H1 (cell line): Measurements from ENCODE around the gene ASXL1. TPM values are rescaled to one million over a fixed set of nuclear protein-coding genes. Genes with fewer than 3 reads are reported as not detected.

Source experiments
- CTCF ChIA-PET: fragments of 300-600 bp; sonication (Branson Sonifier 250); formaldehyde crosslinking; loops from one replicate; lab custom pipeline; 2021; ENCODE audit not compliant: partially characterized antibody; lab: Charles Lee
- POLR2A ChIA-PET: fragments of 300-600 bp; sonication (Branson Sonifier 250); formaldehyde crosslinking; loops from one replicate; lab custom pipeline; 2021; ENCODE audit warnings: inconsistent platforms; ENCODE audit not compliant: partially characterized antibody; lab: Charles Lee
- DNase-seq, 2 experiments: peaks; one replicate each; pipeline versions ENCODE4 v3.0.0 to v3.0.0-alpha.2; 2010 to 2022; ENCODE audit warnings: low spot score in 2 of 2, low read depth in 1 of 2, mixed read lengths in 1 of 2
- FAIRE-seq: peaks from 2 replicates; lab custom pipeline; 2011; peaks lifted over from hg19 to GRCh38; lab: Jason Lieb, UNC
- H2AFZ ChIP-seq: 2 replicates; pipeline ENCODE4 v1.8.1; 2012; ENCODE audit warnings: low read length, inconsistent platforms
- H2AK5ac ChIP-seq: 2 replicates; pipeline ENCODE4 v1.6.1; 2013; ENCODE audit warnings: low read depth, low read length
- H2BK120ac ChIP-seq: replicated peaks from 2 replicates; pipeline ENCODE3; 2013; ENCODE audit warnings: low read depth, low read length, inconsistent platforms
- H2BK12ac ChIP-seq: 2 replicates; pipeline ENCODE4 v1.6.1; 2013; ENCODE audit warnings: low read depth, low read length
- H2BK15ac ChIP-seq: 2 replicates; pipeline ENCODE4 v1.6.1; 2013; ENCODE audit warnings: low read length
- H2BK20ac ChIP-seq: 2 replicates; pipeline ENCODE4 v1.6.1; 2013; ENCODE audit warnings: low read length
- H2BK5ac ChIP-seq: 2 replicates; pipeline ENCODE4 v1.6.1; 2013; ENCODE audit warnings: low read depth, low read length
- H3K14ac ChIP-seq: 2 replicates; pipeline ENCODE4 v1.6.1; 2013; ENCODE audit warnings: inconsistent platforms; ENCODE audit not compliant: insufficient read length
- H3K18ac ChIP-seq: 2 replicates; pipeline ENCODE4 v1.6.1; 2013; ENCODE audit warnings: low read length; ENCODE audit errors: extremely low read depth
- H3K23ac ChIP-seq: 2 replicates; pipeline ENCODE4 v1.6.1; 2013; ENCODE audit warnings: inconsistent platforms; ENCODE audit not compliant: insufficient read length
- H3K23me2 ChIP-seq: 2 replicates; pipeline ENCODE4 v1.6.1; 2013; ENCODE audit warnings: low read depth, low read length
- H3K27ac ChIP-seq: 2 replicates; pipeline ENCODE4 v1.6.1; 2011; ENCODE audit warnings: low read depth, low read length, inconsistent platforms
- H3K27me3 ChIP-seq, 4 experiments: replicated peaks in 1 of 4; 1 replicate in 1 of 4; 2 replicates in 3 of 4; pipeline versions ENCODE4 v1.6.1 to v1.8.1; 2011 to 2013; ENCODE audit warnings: low read length in 3 of 4, mild to moderate bottlenecking in 3 of 4, inconsistent platforms in 2 of 4, mixed read lengths in 2 of 4, moderate library complexity in 1 of 4; ENCODE audit not compliant: control insufficient read depth in 3 of 4, insufficient read depth in 3 of 4; ENCODE audit errors: extremely low read depth in 1 of 4
- H3K36me3 ChIP-seq, 4 experiments: 2 replicates each; pipeline versions ENCODE4 v1.6.1 to v1.8.1; 2011 to 2013; ENCODE audit warnings: mild to moderate bottlenecking in 4 of 4, low read length in 3 of 4, moderate library complexity in 2 of 4, control low read depth in 1 of 4, inconsistent platforms in 1 of 4; ENCODE audit not compliant: insufficient read depth in 4 of 4, control insufficient read depth in 2 of 4
- H3K4ac ChIP-seq: replicated peaks from 2 replicates; pipeline ENCODE3; 2013; ENCODE audit warnings: low read length, low read depth, mixed read lengths, inconsistent platforms; ENCODE audit not compliant: insufficient read length
- H3K4me1 ChIP-seq, 4 experiments: replicated peaks in 1 of 4; 1 replicate in 1 of 4; 2 replicates in 3 of 4; pipeline versions ENCODE4 v1.6.1 to v1.8.1; 2011 to 2013; ENCODE audit warnings: low read length in 3 of 4, inconsistent platforms in 2 of 4, mixed read lengths in 1 of 4; ENCODE audit not compliant: insufficient read depth in 4 of 4, control insufficient read depth in 3 of 4
- H3K4me2 ChIP-seq, 2 experiments: 2 replicates each; pipeline versions ENCODE4 v1.6.1 to v1.8.1; 2011 to 2013; ENCODE audit warnings: low read depth in 2 of 2, low read length in 2 of 2, control low read depth in 1 of 2, inconsistent platforms in 1 of 2, mild to moderate bottlenecking in 1 of 2; ENCODE audit not compliant: insufficient read depth in 1 of 2
- H3K4me3 ChIP-seq, 4 experiments: fragments of 200-600, 300-600 bp in 1 of 4; sonication (generic), shearing (Covaris generic), sonication (Bioruptor Twin) in 1 of 4; 2 replicates each; pipeline versions ENCODE4 v1.5.1 to v1.8.1; 2011 to 2016; ENCODE audit warnings: low read length in 4 of 4, low read depth in 3 of 4, control low read depth in 2 of 4, inconsistent platforms in 2 of 4, mild to moderate bottlenecking in 2 of 4, mixed read lengths in 1 of 4, moderate library complexity in 1 of 4; ENCODE audit not compliant: insufficient read depth in 2 of 4; ENCODE audit errors: extremely low read depth in 1 of 4
- H3K56ac ChIP-seq: replicated peaks from 2 replicates; pipeline ENCODE3; 2013; ENCODE audit warnings: low read depth, mild to moderate bottlenecking, mixed read lengths, low read length, inconsistent platforms; ENCODE audit not compliant: insufficient read length
- H3K79me1 ChIP-seq: 2 replicates; pipeline ENCODE4 v1.6.1; 2013; ENCODE audit warnings: low read depth, low read length, control low read depth
- H3K79me2 ChIP-seq, 2 experiments: 2 replicates each; pipeline versions ENCODE4 v1.6.1 to v1.8.1; 2012 to 2013; ENCODE audit warnings: low read length in 2 of 2, mild to moderate bottlenecking in 2 of 2, inconsistent platforms in 1 of 2; ENCODE audit not compliant: insufficient read depth in 2 of 2, control insufficient read depth in 1 of 2
- H3K9ac ChIP-seq, 4 experiments: replicated peaks in 1 of 4; 1 replicate in 1 of 4; 2 replicates in 3 of 4; pipeline versions ENCODE4 v1.6.1 to v1.8.1; 2011 to 2013; ENCODE audit warnings: low read depth in 3 of 4, low read length in 3 of 4, control low read depth in 2 of 4, mild to moderate bottlenecking in 2 of 4, moderate library complexity in 2 of 4, inconsistent platforms in 1 of 4; ENCODE audit errors: extremely low read depth in 1 of 4
- H3K9me3 ChIP-seq, 2 experiments: 2 replicates each; pipeline versions ENCODE4 v1.6.1 to v1.8.1; 2012 to 2013; ENCODE audit warnings: mild to moderate bottlenecking in 2 of 2, moderate library complexity in 2 of 2, control low read depth in 1 of 2, inconsistent platforms in 1 of 2, low read depth in 1 of 2, low read length in 1 of 2, mixed read lengths in 1 of 2; ENCODE audit not compliant: insufficient read depth in 2 of 2
- H4K20me1 ChIP-seq, 2 experiments: replicated peaks in 1 of 2; 2 replicates each; pipeline versions ENCODE3 to v1.8.1; 2011 to 2013; ENCODE audit warnings: inconsistent platforms in 2 of 2, low read length in 2 of 2, mild to moderate bottlenecking in 1 of 2; ENCODE audit not compliant: insufficient read depth in 2 of 2, control insufficient read depth in 1 of 2
- H4K5ac ChIP-seq: 2 replicates; pipeline ENCODE4 v1.6.1; 2013; ENCODE audit warnings: low read length, low read depth, mixed read lengths, inconsistent platforms; ENCODE audit not compliant: insufficient read length
- H4K8ac ChIP-seq: 2 replicates; pipeline ENCODE4 v1.8.0; 2013; ENCODE audit warnings: mild to moderate bottlenecking, moderate library complexity, low read length, inconsistent platforms; ENCODE audit not compliant: insufficient read depth; ENCODE audit errors: extremely low read depth
- H4K91ac ChIP-seq: replicated peaks from 2 replicates; pipeline ENCODE3; 2013; ENCODE audit warnings: low read length, mixed read lengths, inconsistent platforms; ENCODE audit not compliant: insufficient read length
- CBX5 ChIP-seq: fragments of 300-800, 300-1000 bp; sonication (generic); IDR thresholded peaks from 2 replicates; pipeline ENCODE4 v1.7.1; 2016; ENCODE audit warnings: antibody characterized with exemption, low read length, low read depth
- CBX8 ChIP-seq: fragments of 300-800, 300-1000 bp; sonication (generic); IDR thresholded peaks from 2 replicates; pipeline ENCODE4 v1.7.1; 2016; ENCODE audit warnings: low read depth, low read length, borderline replicate concordance
- HDAC2 ChIP-seq, 2 experiments: fragments of 300-600 bp in 1 of 2; sonication (generic) in 1 of 2; IDR thresholded peaks; 2 replicates each; pipeline ENCODE4 v1.6.1; 2011 to 2012; ENCODE audit warnings: low read depth in 2 of 2, low read length in 2 of 2, mild to moderate bottlenecking in 2 of 2, moderate library complexity in 2 of 2, borderline replicate concordance in 1 of 2, inconsistent platforms in 1 of 2
- HDAC6 ChIP-seq: IDR thresholded peaks from one replicate; pipeline ENCODE4 v1.7.1; 2012; ENCODE audit warnings: low read depth, mild to moderate bottlenecking, inconsistent platforms, low read length, moderate library complexity
- KDM1A ChIP-seq: fragments of 200-600, 300-600 bp; sonication (generic); IDR thresholded peaks from 2 replicates; pipeline ENCODE4 v1.7.1; 2016; ENCODE audit warnings: mild to moderate bottlenecking, low read length, borderline replicate concordance
- NANOG ChIP-seq: IDR thresholded peaks from 2 replicates; pipeline ENCODE4 v1.6.1; 2011; ENCODE audit warnings: low read length, low read depth, mild to moderate bottlenecking, inconsistent platforms; ENCODE audit not compliant: insufficient read depth, poor library complexity, severe bottlenecking
- PHF8 ChIP-seq: fragments of 200-600 bp; sonication (generic); conservative IDR thresholded peaks from 2 replicates; pipeline ENCODE4 v1.7.1; 2012; ENCODE audit warnings: low read depth, mild to moderate bottlenecking, inconsistent platforms, low read length, moderate library complexity
- RXRA ChIP-seq: IDR thresholded peaks from 2 replicates; pipeline ENCODE4 v1.6.1; 2011; ENCODE audit warnings: low read depth, mild to moderate bottlenecking, low read length, moderate library complexity; ENCODE audit not compliant: insufficient read depth
- SIX5 ChIP-seq: IDR thresholded peaks from 2 replicates; pipeline ENCODE4 v1.6.1; 2011; ENCODE audit warnings: mild to moderate bottlenecking, low read depth, low read length
- WGBS, 2 experiments: shearing (Covaris generic) in 1 of 2; methylation state at CpG; one replicate each; pipeline versions ENCODE4 v1.1.6 to v1.1.7; 2013 to 2015; ENCODE audit warnings: low lambda C conversion rate in 2 of 2, mixed read lengths in 2 of 2, inconsistent platforms in 1 of 2, low coverage in 1 of 2, missing lambda C conversion rate in 1 of 2; ENCODE audit not compliant: insufficient replicate concordance in 2 of 2, insufficient coverage in 1 of 2, insufficient read length in 1 of 2; ENCODE audit errors: extremely low coverage in 1 of 2, missing lambda C conversion rate in 1 of 2; 5-methylcytosine and 5-hydroxymethylcytosine counted together
- polyA plus RNA-seq, 7 experiments: library from polyadenylated mRNA; depleted of rRNA in 3 of 7; stranded (reverse) in 5 of 7; unstranded in 2 of 7; fragments of >200 nt in 5 of 7; fragments of 200-250 nt in 2 of 7; gene quantifications; 1 replicate in 5 of 7; 2 replicates in 1 of 7; 4 replicates in 1 of 7; pipeline versions ENCODE4 v1.2.1 to v1.2.3, GENCODE V29; 2011 to 2013; ENCODE audit warnings: missing spikeins in 2 of 7, mixed read lengths in 2 of 7
- total RNA-seq: library from RNA; stranded (reverse); fragmentation: NEBNext Ultra II Directional; extraction: Animal tissue kit (Norgen Biotek cat#: 25700); gene quantifications from 2 replicates; pipeline ENCODE4 v1.2.1, GENCODE V29; 2021

Gene ASXL1
- total and polyA plus RNA-seq, 2 of the 8 experiments (the other 6 are each of a cell fraction or from before 2014, with no cell fraction given) = 10.6 to 26.5 TPM

DNA sequence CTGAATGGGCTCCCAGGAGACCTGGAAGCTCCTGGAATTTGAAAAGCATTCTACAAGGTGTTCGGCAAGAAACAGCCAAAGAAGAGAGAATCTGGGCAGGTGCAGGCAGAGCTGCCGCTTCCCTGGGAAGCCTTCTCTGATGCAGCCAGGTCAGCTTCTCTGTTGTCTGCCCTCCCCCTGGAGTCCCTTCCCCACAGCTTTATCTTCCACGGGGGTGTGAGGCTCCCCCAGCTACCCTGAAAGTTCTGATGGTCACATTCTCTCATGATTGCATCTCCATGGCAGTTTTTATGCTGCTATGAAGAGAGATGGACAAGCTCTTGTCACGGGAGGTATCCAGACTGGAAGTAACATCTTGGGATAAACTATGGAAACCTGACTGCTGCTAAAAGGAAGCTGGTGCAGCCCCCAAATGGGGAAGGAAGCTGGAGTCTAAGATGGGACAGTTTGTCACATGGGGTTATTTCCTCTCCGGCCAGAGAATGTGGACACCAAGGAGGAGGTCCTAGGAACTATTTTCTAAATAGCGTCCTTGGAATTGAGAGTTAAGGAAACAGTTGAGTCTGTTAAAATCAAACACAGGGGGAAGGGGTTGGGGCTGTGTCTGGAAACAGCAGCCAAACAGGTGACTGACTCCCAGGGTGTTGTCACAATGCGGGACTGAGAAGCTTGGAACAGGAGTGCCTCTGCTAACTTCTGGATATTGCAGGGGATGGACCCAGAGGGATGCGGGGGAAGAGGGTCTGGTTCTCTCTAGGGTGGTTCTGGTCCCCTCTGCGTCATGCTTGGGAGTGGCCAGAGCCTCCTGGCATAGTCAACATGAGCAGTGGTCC, 91.1 kb downstream of the ASXL1 start:
- no peak overlapping the region for H2BK5ac ChIP-seq
- H2AFZ ChIP-seq = no peak overlapping the region
- no peak overlapping the region for H3K56ac ChIP-seq
- H3K4me1 ChIP-seq = peaks cover 0 to 3% (median 2%) of the 10 kb centered on the region in 4 experiments; a peak in 3 of 7 replicates
- no peak overlapping the region for H3K4me3 ChIP-seq
- no peak overlapping the region for H3K4me2 ChIP-seq
- ChIA-PET CTCF (interaction anchor here (0.8 to 1.6 kb wide), 6 partner anchors 9 to 73 kb away, joined by 4 to 5 read pairs (median 4); no protein-coding TSS in a partner anchor), POLR2A (no interaction called here)
- H3K9me3 ChIP-seq = no peaks in the 10 kb centered on the region
- H3K79me1 ChIP-seq = no peaks in the 10 kb centered on the region
- DNase-seq (no peak), FAIRE-seq (no peak)
- H4K20me1 ChIP-seq = peaks cover 3 to 11% of the 10 kb centered on the region in 2 experiments
- H2BK120ac ChIP-seq = no peak overlapping the region
- H2BK12ac ChIP-seq = no peak overlapping the region
- peaks cover 16 to 43% (median 33%) of the 10 kb centered on the region in 4 experiments; a peak in 7 of 8 replicates for H3K36me3 ChIP-seq
- H2BK15ac ChIP-seq = no peak overlapping the region
- H3K23me2 ChIP-seq = no peaks in the 10 kb centered on the region
- TF ChIP-seq RXRA (no peak), CBX5 (no peak), HDAC6 (no peak), CBX8 (no peak), PHF8 (no peak), SIX5 (no peak), NANOG (no peak), KDM1A (no peak), HDAC2 (IDR thresholded peaks at IDR 0.05; ENCODE audit: borderline replicate concordance in 1 of 2, low read depth in 2 of 2, low read length in 2 of 2) (no peak)
- H3K4ac ChIP-seq = no peak overlapping the region
- H2AK5ac ChIP-seq = no peak overlapping the region
- no peaks in the 10 kb centered on the region for H3K27me3 ChIP-seq
- H4K8ac ChIP-seq = no peak overlapping the region
- no peak overlapping the region for H3K18ac ChIP-seq
- H3K23ac ChIP-seq = no peak overlapping the region
- 92% methylated on average over 9 of the region's 9 CpGs; no CpG with 5 or more reads in 1 of the 2 experiments for WGBS, 2 experiments
- H3K79me2 ChIP-seq = no peaks in the 10 kb centered on the region
- no peak overlapping the region for H3K27ac ChIP-seq
- H3K14ac ChIP-seq = no peak overlapping the region
- no peak overlapping the region for H2BK20ac ChIP-seq
- no peak overlapping the region for H3K9ac ChIP-seq
- no peak overlapping the region for H4K91ac ChIP-seq
- H4K5ac ChIP-seq = no peak overlapping the region
